ENCODE results near the gene XPO4. TPM values are rescaled to one million over a fixed set of nuclear protein-coding genes. Genes with fewer than 3 reads are reported as not detected.

XPO4 gene
- total RNA-seq, 1 donor: 19.5 TPM

- peaks cover 2% of the 10 kb centered on the region for H3K79me2 ChIP-seq (ENCODE audit: insufficient read depth, low read length)
- TF ChIP-seq CTCF (IDR thresholded peaks at IDR 0.05; ENCODE audit: extremely low read depth, low read depth, low read length): no peak
- DNase-seq (ENCODE audit: insufficient read length, low spot score, missing footprints): no peak
- peak overlapping the region; percentile 45 for H3K27ac ChIP-seq (ENCODE audit: low read depth, low read length)
- H3K4me2 ChIP-seq (ENCODE audit: insufficient read depth, low read length): peak overlapping the region; percentile 23
- no peak overlapping the region for H2AFZ ChIP-seq (ENCODE audit: low read length)
- H3K4me1 ChIP-seq (ENCODE audit: insufficient read depth, low read length): peaks cover 37% of the 10 kb centered on the region
- H3K36me3 ChIP-seq (ENCODE audit: insufficient read depth, low read length): peaks cover 5% of the 10 kb centered on the region
- H4K20me1 ChIP-seq (ENCODE audit: insufficient read depth, low read length): no peaks in the 10 kb centered on the region
- no peak overlapping the region for H3K4me3 ChIP-seq (ENCODE audit: insufficient read depth, low read length)
- no peaks in the 10 kb centered on the region for H3K27me3 ChIP-seq (ENCODE audit: insufficient read depth, low read length)
- H3K9me3 ChIP-seq (ENCODE audit: low read depth, low read length): no peaks in the 10 kb centered on the region
Observed at GRCh38 chr13:20824762-20825476, 77.6 kb downstream of the XPO4 start.

GRCh38 chr13:20823071-20823470, 79.5 kb downstream of the XPO4 start:
- H3K4me2 ChIP-seq (ENCODE audit: insufficient read depth, low read length): no peak overlapping the region
- H3K27ac ChIP-seq (ENCODE audit: low read depth, low read length): no peak overlapping the region

GRCh38 chr13:20822406-20822805, 80.1 kb downstream of the XPO4 start:
- no peak for TF ChIP-seq CTCF (IDR thresholded peaks at IDR 0.05; ENCODE audit: extremely low read depth, low read depth, low read length)
- no peak for DNase-seq (ENCODE audit: insufficient read length, low spot score, missing footprints)
- Histone ChIP-seq H3K9me3 (ENCODE audit: low read depth, low read length) (no peaks in the 10 kb centered on the region), H2AFZ (ENCODE audit: low read length) (no peak overlapping the region), H3K4me2 (ENCODE audit: insufficient read depth, low read length) (no peak overlapping the region), H3K36me3 (ENCODE audit: insufficient read depth, low read length) (peaks cover 5% of the 10 kb centered on the region), H3K4me3 (ENCODE audit: insufficient read depth, low read length) (no peak overlapping the region), H3K4me1 (ENCODE audit: insufficient read depth, low read length) (peaks cover 28% of the 10 kb centered on the region), H3K27me3 (ENCODE audit: insufficient read depth, low read length) (no peaks in the 10 kb centered on the region), H4K20me1 (ENCODE audit: insufficient read depth, low read length) (no peaks in the 10 kb centered on the region), H3K79me2 (ENCODE audit: insufficient read depth, low read length) (no peaks in the 10 kb centered on the region), H3K27ac (ENCODE audit: low read depth, low read length) (no peak overlapping the region)

More at GRCh38 chr13:20823071-20823470, 79.5 kb downstream of the XPO4 start:
- no peak for TF ChIP-seq CTCF (IDR thresholded peaks at IDR 0.05; ENCODE audit: extremely low read depth, low read depth, low read length)
- Histone ChIP-seq H3K27me3 (ENCODE audit: insufficient read depth, low read length) (no peaks in the 10 kb centered on the region), H2AFZ (ENCODE audit: low read length) (no peak overlapping the region), H3K4me3 (ENCODE audit: insufficient read depth, low read length) (no peak overlapping the region), H3K4me1 (ENCODE audit: insufficient read depth, low read length) (peaks cover 35% of the 10 kb centered on the region), H3K79me2 (ENCODE audit: insufficient read depth, low read length) (peaks cover under 1% of the 10 kb centered on the region), H4K20me1 (ENCODE audit: insufficient read depth, low read length) (no peaks in the 10 kb centered on the region), H3K36me3 (ENCODE audit: insufficient read depth, low read length) (peaks cover 5% of the 10 kb centered on the region), H3K9me3 (ENCODE audit: low read depth, low read length) (no peaks in the 10 kb centered on the region)
- no peak for DNase-seq (ENCODE audit: insufficient read length, low spot score, missing footprints)

GRCh38 chr13:20819715-20820114, 82.8 kb downstream of the XPO4 start:
- no peak for DNase-seq (ENCODE audit: insufficient read length, low spot score, missing footprints)
- Histone ChIP-seq H3K9me3 (ENCODE audit: low read depth, low read length) (no peaks in the 10 kb centered on the region), H3K27ac (ENCODE audit: low read depth, low read length) (no peak overlapping the region), H3K4me1 (ENCODE audit: insufficient read depth, low read length) (peaks cover 11% of the 10 kb centered on the region), H3K79me2 (ENCODE audit: insufficient read depth, low read length) (no peaks in the 10 kb centered on the region), H3K27me3 (ENCODE audit: insufficient read depth, low read length) (no peaks in the 10 kb centered on the region), H2AFZ (ENCODE audit: low read length) (no peak overlapping the region), H3K4me2 (ENCODE audit: insufficient read depth, low read length) (no peak overlapping the region), H3K36me3 (ENCODE audit: insufficient read depth, low read length) (peaks cover 5% of the 10 kb centered on the region), H3K4me3 (ENCODE audit: insufficient read depth, low read length) (no peak overlapping the region), H4K20me1 (ENCODE audit: insufficient read depth, low read length) (peaks cover 3% of the 10 kb centered on the region)
- TF ChIP-seq CTCF (IDR thresholded peaks at IDR 0.05; ENCODE audit: extremely low read depth, low read depth, low read length): no peak
